K562 (cell line): ENCODE data around the gene LZTR1. TPM values are rescaled to one million over a fixed set of nuclear protein-coding genes. Genes with fewer than 3 reads are reported as not detected.

Experiments
- BCOR ChIP-seq: fragments of 450-650 bp; IDR thresholded peaks from 2 replicates; pipeline ENCODE4 v1.6.1; 2016
- CHD4 ChIP-seq: fragments of 200-600 bp; sonication (generic); IDR thresholded peaks from 3 replicates; pipeline ENCODE4 v1.6.1; 2012; ENCODE audit warnings: low read depth, mild to moderate bottlenecking, mixed read lengths, low read length, inconsistent platforms; ENCODE audit not compliant: insufficient read depth, insufficient replicate concordance, poor library complexity, severe bottlenecking
- ESRRA ChIP-seq: fragments of 450-650 bp; IDR thresholded peaks from 2 replicates; pipeline ENCODE4 v1.6.1; 2014; ENCODE audit warnings: low read depth, mild to moderate bottlenecking, moderate library complexity, borderline replicate concordance
- HNRNPLL ChIP-seq: fragments of 200-400 bp; formaldehyde crosslinking; IDR thresholded peaks from 2 replicates; pipeline ENCODE4 v1.6.1; 2017; ENCODE audit warnings: low read length, low read depth, mild to moderate bottlenecking; ENCODE audit not compliant: poor library complexity, severe bottlenecking
- HOMEZ ChIP-seq: fragments of 250-450 bp; sonication (Bioruptor Pico); IDR thresholded peaks from 2 replicates; pipeline ENCODE4 v1.4.0; 2020; ENCODE audit warnings: mild to moderate bottlenecking, moderate library complexity
- JUN ChIP-seq, 2 experiments: sonication (generic) in 1 of 2; formaldehyde crosslinking in 1 of 2; IDR thresholded peaks; 2 replicates each; pipeline versions ENCODE4 v1.6.1 to v1.8.0; 2012 to 2022; ENCODE audit warnings: borderline replicate concordance in 2 of 2, mild to moderate bottlenecking in 2 of 2, improper control_type of control experiment in 1 of 2, low read depth in 1 of 2, low read length in 1 of 2, missing genetic modification reagents in 1 of 2
- KDM5B ChIP-seq: fragments of 200-600 bp; sonication (generic); IDR thresholded peaks from 2 replicates; pipeline ENCODE4 v1.6.1; 2012; ENCODE audit warnings: low read depth, mild to moderate bottlenecking, moderate library complexity, low read length, control low read depth, inconsistent platforms; ENCODE audit not compliant: insufficient replicate concordance
- MEF2A ChIP-seq: IDR thresholded peaks from 2 replicates; pipeline ENCODE4 v1.6.1; 2011; ENCODE audit warnings: low read depth, mild to moderate bottlenecking, low read length, moderate library complexity; ENCODE audit not compliant: control insufficient read depth
- SETDB1 ChIP-seq: IDR thresholded peaks from one replicate; pipeline ENCODE4 v1.6.1; 2012; ENCODE audit warnings: low read length, control low read depth, inconsistent platforms
- TFAP4 ChIP-seq: sonication (generic); formaldehyde crosslinking; IDR thresholded peaks from 2 replicates; pipeline ENCODE4 v1.8.0; 2022; ENCODE audit warnings: missing genetic modification reagents, mild to moderate bottlenecking, moderate library complexity, borderline replicate concordance
- TOE1 ChIP-seq, 2 experiments: fragments of 450-650 bp in 1 of 2; sonication (generic) in 1 of 2; formaldehyde crosslinking in 1 of 2; IDR thresholded peaks; 2 replicates each; pipeline versions ENCODE4 v1.7.1 to v1.8.0; 2016 to 2022; ENCODE audit warnings: borderline replicate concordance in 2 of 2, mild to moderate bottlenecking in 2 of 2, antibody characterized with exemption in 1 of 2, inconsistent platforms in 1 of 2, low read depth in 1 of 2, missing genetic modification reagents in 1 of 2, moderate library complexity in 1 of 2
- ZBTB1 ChIP-seq: sonication (generic); formaldehyde crosslinking; IDR thresholded peaks from 2 replicates; pipeline ENCODE4 v1.8.1; 2023; ENCODE audit warnings: missing genetic modification reagents, low read depth, mild to moderate bottlenecking, borderline replicate concordance
- ZNF609 ChIP-seq: sonication (generic); formaldehyde crosslinking; IDR thresholded peaks from 2 replicates; pipeline ENCODE4 v1.8.1; 2023; ENCODE audit warnings: missing genetic modification reagents, mild to moderate bottlenecking, borderline replicate concordance
- ZNF764 ChIP-seq: fragments of 250-450 bp; sonication (Bioruptor Pico); IDR thresholded peaks from 2 replicates; pipeline ENCODE4 v1.4.0; 2020; ENCODE audit warnings: low read depth, mild to moderate bottlenecking, moderate library complexity
- polyA plus RNA-seq, 8 experiments: library from polyadenylated mRNA; depleted of rRNA in 4 of 8; stranded (reverse) in 5 of 8; unstranded in 3 of 8; fragments of >200 nt; fragmentation: Nextera tagmentation in 2 of 8; fragmentation: Illumina TruSeq in 1 of 8; extraction: Ambion mirVana in 2 of 8; extraction: Trizol in 1 of 8; gene quantifications; 2 replicates each; pipeline versions ENCODE4 v1.2.1 to v1.2.3, GENCODE V29; 2011 to 2014; ENCODE audit warnings: inconsistent platforms in 1 of 8, missing spikeins in 1 of 8
- total RNA-seq, 7 experiments: library from RNA; depleted of rRNA in 6 of 7; stranded (reverse); fragments of >200 nt in 6 of 7; fragmentation: Illumina TruSeq in 2 of 7; extraction: Trizol in 2 of 7; gene quantifications; 2 replicates each; pipeline versions ENCODE4 v1.2.1 to v1.2.3, GENCODE V29; 2011 to 2021; ENCODE audit warnings: low replicate concordance in 1 of 7

The LZTR1 gene
- total and polyA plus RNA-seq, 9 of the 15 experiments (the other 6 are each of a cell fraction or from before 2014, with no cell fraction given) = 2.2 to 135 (median 63.0) TPM

- TF ChIP-seq ZNF609 (CRISPR knock-in tag) (peak; percentile 57; the same call in 1 of the 2 replicates), HNRNPLL (peak; percentile 39), JUN (IDR thresholded peaks at IDR 0.05; ENCODE audit: borderline replicate concordance, low read depth, low read length) (no peak), JUN (CRISPR knock-in tag; IDR thresholded peaks at IDR 0.05; ENCODE audit: borderline replicate concordance) (0 out of 2 replicates have a peak, but pooled peaks have one; percentile 47), TFAP4 (CRISPR knock-in tag) (no peak), MEF2A (no peak), ZBTB1 (CRISPR knock-in tag) (peak; percentile 58; the same call in 1 of the 2 replicates), KDM5B (no peak), HOMEZ (0 out of 2 replicates have a peak, but pooled peaks have one; percentile 29), ZNF764 (CRISPR knock-in tag) (no peak), SETDB1 (peak; percentile 61), BCOR (0 out of 2 replicates have a peak, but pooled peaks have one; percentile 23), TOE1 (IDR thresholded peaks at IDR 0.05; ENCODE audit: borderline replicate concordance) (no peak), TOE1 (CRISPR knock-in tag; IDR thresholded peaks at IDR 0.05; ENCODE audit: borderline replicate concordance, low read depth) (0 out of 2 replicates have a peak, but pooled peaks have one; percentile 32), ESRRA (0 out of 2 replicates have a peak, but pooled peaks have one; percentile 36), CHD4 (peak; percentile 54)
Measured at GRCh38 chr22:20965888-20966855, 15.9 kb upstream of the LZTR1 start (continued).
